Left lung (tissue), 10 donors: ENCODE data around the gene POU2AF2. TPM values are rescaled to one million over a fixed set of nuclear protein-coding genes. Genes with fewer than 3 reads are reported as not detected.

Experiments
- ATAC-seq: fragments of 200-7000 bp; cut with Tn5 transposase; one replicate; pipeline ENCODE4 v1.9.1; 2020; ENCODE audit warnings: moderate library complexity
- DNase-seq, 4 donors: peaks; one replicate each; pipeline ENCODE4 v3.0.0-alpha.2; 2013 to 2020
- H3K27ac ChIP-seq, 2 donors: fragments of 200-600 bp; sonication (generic) in 1 of 2; one replicate each; pipeline versions ENCODE4 v1.5.0 to v1.8.0; 2020 to 2021
- H3K27me3 ChIP-seq, 2 donors: fragments of 200-600 bp; sonication (generic) in 1 of 2; one replicate each; pipeline versions ENCODE4 v1.5.0 to v1.8.0; 2020 to 2021
- H3K36me3 ChIP-seq, 2 donors: fragments of 200-600 bp; sonication (generic) in 1 of 2; one replicate each; pipeline versions ENCODE4 v1.5.0 to v1.8.0; 2020 to 2021
- H3K4me1 ChIP-seq, 2 donors: fragments of 200-600 bp; one replicate each; pipeline ENCODE4 v1.8.0; 2021
- H3K4me3 ChIP-seq, 2 donors: fragments of 200-600 bp; sonication (generic) in 1 of 2; one replicate each; pipeline versions ENCODE4 v1.5.0 to v1.8.0; 2020 to 2021; ENCODE audit warnings: mild to moderate bottlenecking in 1 of 2
- H3K9me3 ChIP-seq, 2 donors: fragments of 200-600 bp; sonication (generic) in 1 of 2; one replicate each; pipeline versions ENCODE4 v1.5.0 to v1.8.0; 2020 to 2021
- CTCF ChIP-seq, 2 donors: fragments of 200-600 bp; sonication (generic) in 1 of 2; IDR thresholded peaks; one replicate each; pipeline versions ENCODE4 v1.5.0 to v1.8.0; 2021; ENCODE audit warnings: antibody characterized with exemption in 2 of 2
- intact Hi-C, 2 donors: fragments of 100-400 bp; cut with DNase I; formaldehyde crosslinking; loops; one replicate each; pipeline versions ENCODE4 v1.11.2 to v1.14.2; 2022
- polyA plus RNA-seq, 6 donors: library from polyadenylated mRNA; unstranded; fragments of 120-200 nt; gene quantifications; one replicate each; pipeline ENCODE4 v1.2.1, GENCODE V29; 2013; ENCODE audit not compliant: insufficient read length in 6 of 6
- total RNA-seq, 2 donors: library from RNA; stranded (reverse); fragmentation: NEBNext Ultra II Directional; extraction: Animal tissue kit (Norgen Biotek cat#: 25700); gene quantifications; one replicate each; pipeline ENCODE4 v1.2.1, GENCODE V29; 2021
- donor health status: DM: no; HTN: yes; CAD: no.
- donor health status: DM: no; HTN: no; CAD: no.

POU2AF2 gene
- total and polyA plus RNA-seq, 8 donors, result 0.13 to 0.35 (median 0.21) TPM; not detected in 2

- H3K4me3 ChIP-seq, result no peak overlapping the region
- no peaks in the 10 kb centered on the region for H3K36me3 ChIP-seq
- DNase-seq (no peak), ATAC-seq (no peak)
- intact Hi-C loops, result no loop called here
- H3K4me1 ChIP-seq, result no peaks in the 10 kb centered on the region
- no peaks in the 10 kb centered on the region for H3K27me3 ChIP-seq
- no peak for TF ChIP-seq CTCF (IDR thresholded peaks at IDR 0.05)
- no peaks in the 10 kb centered on the region for H3K9me3 ChIP-seq
- no peak overlapping the region for H3K27ac ChIP-seq
These were observed 7.6 kb downstream of the POU2AF2 start for GRCh38 chr11:111253131-111253530.

- TF ChIP-seq CTCF (IDR thresholded peaks at IDR 0.05), result no peak
- H3K9me3 ChIP-seq, result no peaks in the 10 kb centered on the region
- no peak overlapping the region for H3K4me3 ChIP-seq
- DNase-seq (no peak), ATAC-seq (no peak)
- H3K36me3 ChIP-seq, result no peaks in the 10 kb centered on the region
- intact Hi-C loops, result no loop called here
- H3K27ac ChIP-seq, result no peak overlapping the region
- no peaks in the 10 kb centered on the region for H3K4me1 ChIP-seq
- H3K27me3 ChIP-seq, result no peaks in the 10 kb centered on the region
These were observed 8.1 kb downstream of the POU2AF2 start for GRCh38 chr11:111253630-111254029.

- intact Hi-C loops, result no loop called here
- no peak for DNase-seq
- Histone ChIP-seq H3K36me3 (no peaks in the 10 kb centered on the region), H3K4me1 (no peaks in the 10 kb centered on the region), H3K27me3 (no peaks in the 10 kb centered on the region), H3K9me3 (no peaks in the 10 kb centered on the region), H3K27ac (no peak overlapping the region), H3K4me3 (no peak overlapping the region)
- ATAC-seq, result no peak
- TF ChIP-seq CTCF (IDR thresholded peaks at IDR 0.05), result no peak
These were observed 12.5 kb downstream of the POU2AF2 start for GRCh38 chr11:111258046-111258445.

GRCh38 chr11:111259896-111260295 lies 14.4 kb downstream of the POU2AF2 start:
- ATAC-seq (no peak), DNase-seq (no peak)
- no peak for TF ChIP-seq CTCF (IDR thresholded peaks at IDR 0.05)
- intact Hi-C loops, result no loop called here
- Histone ChIP-seq H3K4me3 (no peak overlapping the region), H3K27ac (no peak overlapping the region), H3K4me1 (no peaks in the 10 kb centered on the region), H3K9me3 (no peaks in the 10 kb centered on the region), H3K36me3 (no peaks in the 10 kb centered on the region), H3K27me3 (no peaks in the 10 kb centered on the region)

GRCh38 chr11:111260811-111261210 lies 15.3 kb downstream of the POU2AF2 start:
- H3K36me3 ChIP-seq, result no peaks in the 10 kb centered on the region
- no peak overlapping the region for H3K27ac ChIP-seq
- H3K4me1 ChIP-seq, result no peaks in the 10 kb centered on the region
- intact Hi-C loops, result no loop called here
- DNase-seq (no peak), ATAC-seq (no peak)
- H3K4me3 ChIP-seq, result no peak overlapping the region
- no peaks in the 10 kb centered on the region for H3K27me3 ChIP-seq
- no peak for TF ChIP-seq CTCF (IDR thresholded peaks at IDR 0.05)
- no peaks in the 10 kb centered on the region for H3K9me3 ChIP-seq
